ENCODE data around the gene PTH. TPM values are rescaled to one million over a fixed set of nuclear protein-coding genes. Genes with fewer than 3 reads are reported as not detected.

PTH gene
- total RNA-seq, 1 donor from 2014 or later = not detected

DNA sequence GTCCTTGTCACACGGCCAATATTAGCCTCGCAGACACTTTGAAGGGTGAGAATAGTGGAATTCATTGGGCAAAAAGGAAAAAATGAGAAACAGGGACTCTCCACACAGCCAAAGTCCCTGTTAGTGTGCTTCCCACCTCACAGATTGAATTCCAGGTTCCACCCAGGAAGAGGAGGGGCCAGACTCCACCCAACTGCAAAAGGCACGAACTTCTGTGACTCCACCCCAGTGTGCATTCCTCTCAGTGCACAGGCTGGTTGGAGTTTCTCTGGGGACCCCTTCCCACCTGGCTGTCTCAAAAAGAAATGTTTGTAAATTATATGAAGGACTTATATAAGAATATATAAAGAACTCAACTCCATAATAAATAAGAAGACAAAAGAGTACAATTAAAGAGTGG lies 20.7 kb downstream of the PTH start:
- no peak for DNase-seq (ENCODE audit: low read depth)
- no peaks in the 10 kb centered on the region for H3K27me3 ChIP-seq (ENCODE audit: control insufficient read depth, insufficient read depth, low read length)
- no peak overlapping the region for H3K4me3 ChIP-seq (ENCODE audit: low read depth, low read length)
- H3K36me3 ChIP-seq (ENCODE audit: control insufficient read depth, insufficient read depth, low read length) = no peaks in the 10 kb centered on the region
- TF ChIP-seq, protein P1, sequence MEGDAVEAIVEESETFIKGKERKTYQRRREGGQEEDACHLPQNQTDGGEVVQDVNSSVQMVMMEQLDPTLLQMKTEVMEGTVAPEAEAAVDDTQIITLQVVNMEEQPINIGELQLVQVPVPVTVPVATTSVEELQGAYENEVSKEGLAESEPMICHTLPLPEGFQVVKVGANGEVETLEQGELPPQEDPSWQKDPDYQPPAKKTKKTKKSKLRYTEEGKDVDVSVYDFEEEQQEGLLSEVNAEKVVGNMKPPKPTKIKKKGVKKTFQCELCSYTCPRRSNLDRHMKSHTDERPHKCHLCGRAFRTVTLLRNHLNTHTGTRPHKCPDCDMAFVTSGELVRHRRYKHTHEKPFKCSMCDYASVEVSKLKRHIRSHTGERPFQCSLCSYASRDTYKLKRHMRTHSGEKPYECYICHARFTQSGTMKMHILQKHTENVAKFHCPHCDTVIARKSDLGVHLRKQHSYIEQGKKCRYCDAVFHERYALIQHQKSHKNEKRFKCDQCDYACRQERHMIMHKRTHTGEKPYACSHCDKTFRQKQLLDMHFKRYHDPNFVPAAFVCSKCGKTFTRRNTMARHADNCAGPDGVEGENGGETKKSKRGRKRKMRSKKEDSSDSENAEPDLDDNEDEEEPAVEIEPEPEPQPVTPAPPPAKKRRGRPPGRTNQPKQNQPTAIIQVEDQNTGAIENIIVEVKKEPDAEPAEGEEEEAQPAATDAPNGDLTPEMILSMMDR (IDR thresholded peaks at IDR 0.05; ENCODE audit: insufficient read depth, low read length, poor library complexity, severe bottlenecking) = no peak

DNA sequence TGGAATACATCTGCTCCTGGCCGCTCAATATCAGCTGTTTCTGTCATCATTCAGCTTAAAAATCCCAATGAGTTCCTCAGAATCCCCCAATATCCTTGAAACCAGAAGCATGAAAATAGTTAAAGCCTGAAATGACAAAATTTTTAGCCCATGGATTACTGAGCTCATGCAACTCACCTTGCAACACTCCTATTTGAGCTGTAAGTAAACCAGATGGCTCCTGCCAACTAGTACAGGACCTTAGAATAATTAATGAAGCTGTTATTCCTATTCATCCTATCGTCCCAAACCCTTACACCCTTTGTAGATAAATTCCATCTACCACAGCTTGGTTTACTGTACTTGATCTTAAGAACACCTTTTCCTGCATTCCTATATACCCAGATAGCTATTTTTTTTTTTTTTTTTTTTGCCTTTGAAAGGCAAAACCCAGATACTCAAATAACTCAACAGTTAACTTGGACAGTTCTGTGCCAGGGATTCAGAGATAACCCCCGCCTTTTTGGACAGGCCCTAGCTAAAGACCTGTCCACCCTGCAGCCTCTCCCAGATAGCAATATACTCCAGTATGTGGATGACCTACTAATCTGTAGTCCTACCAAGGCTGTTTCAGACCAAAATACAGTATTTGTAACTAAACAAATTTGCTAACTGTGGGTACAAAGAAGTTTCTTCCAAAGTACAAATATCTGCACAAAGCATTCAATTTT lies 22.6 kb downstream of the PTH start:
- DNase-seq (ENCODE audit: low read depth) = no peak
- H3K36me3 ChIP-seq (ENCODE audit: control insufficient read depth, insufficient read depth, low read length) = no peaks in the 10 kb centered on the region
- H3K27me3 ChIP-seq (ENCODE audit: control insufficient read depth, insufficient read depth, low read length) = no peaks in the 10 kb centered on the region
- TF ChIP-seq, protein P1 (IDR thresholded peaks at IDR 0.05; ENCODE audit: insufficient read depth, low read length, poor library complexity, severe bottlenecking) = no peak
- no peak overlapping the region for H3K4me3 ChIP-seq (ENCODE audit: low read depth, low read length)

DNA sequence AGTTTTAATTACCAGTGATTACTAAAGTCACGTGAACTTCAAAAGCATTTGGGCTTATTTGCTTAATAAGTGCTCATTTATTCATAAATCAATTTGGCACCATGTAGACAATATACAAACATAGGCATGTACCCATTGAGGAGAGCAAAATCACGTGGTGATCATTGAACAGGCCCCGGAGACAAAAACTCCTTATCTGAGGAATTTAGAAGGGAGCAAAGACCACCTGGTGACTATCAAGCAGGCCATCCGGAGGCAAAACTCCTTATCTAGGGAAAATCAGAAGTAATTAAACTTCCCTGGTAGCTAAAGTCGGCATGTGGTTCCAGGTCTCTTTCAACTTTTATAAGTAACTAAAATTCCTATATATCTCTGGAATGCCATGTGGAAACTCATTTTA lies 27.0 kb downstream of the PTH start:
- Histone ChIP-seq H3K36me3 (ENCODE audit: control insufficient read depth, insufficient read depth, low read length) (no peaks in the 10 kb centered on the region), H3K27me3 (ENCODE audit: control insufficient read depth, insufficient read depth, low read length) (no peaks in the 10 kb centered on the region), H3K4me3 (ENCODE audit: low read depth, low read length) (no peak overlapping the region)
- no peak for DNase-seq (ENCODE audit: low read depth)
- TF ChIP-seq, protein P1 (IDR thresholded peaks at IDR 0.05; ENCODE audit: insufficient read depth, low read length, poor library complexity, severe bottlenecking) = no peak

DNA sequence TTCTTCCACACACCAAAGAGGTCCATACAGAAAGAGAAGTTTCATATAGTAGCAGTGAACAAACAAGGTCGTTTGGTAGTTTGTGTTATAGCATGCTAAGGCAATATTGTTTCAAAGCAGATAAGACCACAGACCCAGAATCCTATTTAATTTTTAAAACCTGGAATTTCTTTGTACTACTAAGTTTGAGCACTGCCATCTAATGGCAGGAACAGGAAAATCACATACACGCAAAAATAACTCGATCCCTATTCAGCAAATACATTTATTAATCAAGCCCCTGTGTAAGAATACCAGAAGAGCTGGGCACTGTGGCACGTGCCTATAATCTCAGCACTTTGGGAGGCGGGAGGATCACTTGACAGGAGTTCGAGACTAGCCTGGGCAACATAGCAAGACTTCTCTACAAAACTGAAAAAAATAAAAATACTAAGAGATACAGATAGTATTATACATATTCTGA lies 29.9 kb downstream of the PTH start:
- H3K36me3 ChIP-seq (ENCODE audit: control insufficient read depth, insufficient read depth, low read length) = no peaks in the 10 kb centered on the region
- DNase-seq (ENCODE audit: low read depth) = no peak
- no peak overlapping the region for H3K4me3 ChIP-seq (ENCODE audit: low read depth, low read length)
- TF ChIP-seq, protein P1 (IDR thresholded peaks at IDR 0.05; ENCODE audit: insufficient read depth, low read length, poor library complexity, severe bottlenecking) = peak; percentile 60
- H3K27me3 ChIP-seq (ENCODE audit: control insufficient read depth, insufficient read depth, low read length) = no peaks in the 10 kb centered on the region

DNA sequence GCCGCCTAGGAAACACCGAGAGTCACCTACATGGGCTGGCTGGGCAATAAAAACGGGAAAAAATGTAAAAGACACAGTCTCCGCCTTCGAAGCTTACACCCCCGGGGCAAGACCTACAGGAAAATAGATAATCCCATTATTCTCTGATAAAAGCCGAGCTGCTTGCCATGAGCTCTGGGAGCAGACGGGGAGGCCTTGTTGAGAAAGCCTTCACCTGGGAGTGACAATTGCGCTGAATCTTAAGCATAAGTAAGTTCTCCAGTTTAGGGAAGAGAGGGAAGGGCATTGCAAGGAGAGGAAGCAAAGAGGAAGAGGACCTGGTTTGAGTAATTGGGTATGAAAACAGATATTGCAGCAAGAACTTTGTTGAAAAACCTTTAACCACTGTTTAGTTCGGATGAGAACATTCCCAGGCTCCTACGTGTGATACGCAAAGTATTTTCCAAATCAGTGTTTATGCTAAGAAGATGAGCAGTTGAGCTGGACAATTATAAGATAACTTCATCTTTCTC lies 32.0 kb downstream of the PTH start:
- no peaks in the 10 kb centered on the region for H3K36me3 ChIP-seq (ENCODE audit: control insufficient read depth, insufficient read depth, low read length)
- H3K4me3 ChIP-seq (ENCODE audit: low read depth, low read length) = peak overlapping the region; percentile 97
- TF ChIP-seq, protein P1 (IDR thresholded peaks at IDR 0.05; ENCODE audit: insufficient read depth, low read length, poor library complexity, severe bottlenecking) = no peak
- no peak for DNase-seq (ENCODE audit: low read depth)
- H3K27me3 ChIP-seq (ENCODE audit: control insufficient read depth, insufficient read depth, low read length) = no peaks in the 10 kb centered on the region

Measured in kidney epithelial cell (primary cell).